RPMI7951 (cell line): ENCODE results near the gene UBE2D1. TPM values are rescaled to one million over a fixed set of nuclear protein-coding genes. Genes with fewer than 3 reads are reported as not detected.
A peak's percentile ranks its signal among the peaks of the same experiment; 100 is the strongest.
"Not testable (repeated sequence)": the region's sequence is repeated elsewhere in the genome, so short reads cannot be mapped to it uniquely, and the experiment has no call there.

Source experiments
- DNase-seq: peaks from one replicate; pipeline ENCODE4 v3.0.0-alpha.2; 2012; ENCODE audit warnings: low read depth
- total RNA-seq: library from RNA; depleted of rRNA; stranded (reverse); fragments of >200 nt; shearing (Covaris generic); gene quantifications from 2 replicates; pipeline ENCODE4 v1.2.3, GENCODE V29; 2014; rRNA removed

The UBE2D1 gene
- total RNA-seq, 1 experiment from 2014 or later, result 21.5 TPM

- DNase-seq, result peak; percentile 21
Observed at GRCh38 chr10:58384095-58384494, 49.3 kb downstream of the UBE2D1 start.

GRCh38 chr10:58384544-58384998 is 49.8 kb downstream of the UBE2D1 start:
- DNase-seq, result no peak

DNA sequence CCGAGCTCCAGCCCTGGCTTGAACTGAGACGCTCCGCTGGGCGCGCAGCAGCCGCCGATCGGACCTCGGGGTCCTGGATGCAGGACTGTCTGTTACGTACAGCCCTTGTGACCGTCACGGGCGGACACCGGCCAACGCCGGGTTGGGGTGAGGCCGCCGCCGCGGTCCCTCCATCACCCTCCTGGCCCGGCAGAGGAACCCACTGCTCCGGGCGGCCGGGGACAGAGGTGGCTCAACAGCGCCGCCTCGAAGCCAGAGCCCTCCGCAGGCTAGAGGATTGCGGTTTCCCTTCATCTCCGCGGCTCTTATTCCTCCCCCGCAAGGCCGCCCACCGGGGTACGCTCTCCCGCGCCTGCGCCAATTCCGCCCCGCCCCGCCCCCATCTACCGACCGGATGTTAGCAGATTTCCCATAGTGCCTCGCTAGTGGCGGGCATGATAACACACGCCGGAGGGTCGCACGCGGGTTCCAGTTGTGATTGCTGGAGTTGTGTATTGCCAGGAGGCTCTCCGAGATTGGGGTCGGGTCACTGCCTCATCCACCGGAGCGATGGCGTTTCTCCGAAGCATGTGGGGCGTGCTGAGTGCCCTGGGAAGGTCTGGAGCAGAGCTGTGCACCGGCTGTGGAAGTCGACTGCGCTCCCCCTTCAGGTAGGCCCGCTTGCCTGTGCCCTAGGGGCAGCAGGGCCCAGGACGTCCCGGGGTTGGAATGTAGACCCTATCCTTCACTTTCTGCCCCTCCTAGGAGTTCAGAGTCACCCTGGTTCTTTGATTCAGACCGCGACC is 50.4 kb downstream of the UBE2D1 start, which contains the start of gene TFAM:
Gene TFAM (plus strand): TSS at position 412 of the 785 bp plus-strand sequence. CDS start 138 bp downstream, at position 550.
- peak; percentile 90 for DNase-seq

DNA sequence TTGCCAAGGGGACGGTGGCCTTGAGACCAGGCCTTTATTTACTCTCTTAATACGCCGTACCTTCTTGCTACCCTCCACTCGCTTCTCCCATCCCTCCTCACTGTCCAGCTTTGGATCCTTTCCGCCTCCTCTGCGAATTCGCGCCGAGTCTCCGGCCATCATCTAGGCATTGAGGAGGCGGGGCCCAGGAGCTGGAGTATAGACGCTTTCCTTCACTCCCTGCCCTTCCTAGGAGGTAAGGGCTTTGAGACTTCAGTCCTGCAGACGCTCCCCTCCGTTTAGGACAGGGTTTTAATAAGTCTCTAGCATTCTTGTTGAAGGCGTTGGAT is 50.9 kb downstream of the UBE2D1 start:
- peak; percentile 42 for DNase-seq

DNA sequence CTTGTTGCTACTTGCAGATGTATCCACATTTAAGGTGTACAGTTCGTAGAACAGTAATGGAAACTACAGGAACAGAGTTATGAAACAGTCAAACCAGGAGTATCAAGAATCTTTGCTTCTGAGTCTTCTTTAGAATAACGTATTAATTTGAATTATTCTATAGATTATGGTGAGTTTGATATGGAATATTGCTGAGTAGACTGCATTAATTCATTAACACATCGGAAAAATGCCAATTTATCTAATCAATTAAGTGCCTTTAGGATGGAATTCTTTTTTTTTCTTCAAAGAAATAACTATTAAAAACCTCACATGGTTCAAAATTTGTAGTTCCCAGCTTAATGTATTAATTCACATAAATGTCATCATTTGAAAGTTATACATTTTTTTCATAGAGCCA is 54.2 kb downstream of the UBE2D1 start:
- no peak for DNase-seq

DNA sequence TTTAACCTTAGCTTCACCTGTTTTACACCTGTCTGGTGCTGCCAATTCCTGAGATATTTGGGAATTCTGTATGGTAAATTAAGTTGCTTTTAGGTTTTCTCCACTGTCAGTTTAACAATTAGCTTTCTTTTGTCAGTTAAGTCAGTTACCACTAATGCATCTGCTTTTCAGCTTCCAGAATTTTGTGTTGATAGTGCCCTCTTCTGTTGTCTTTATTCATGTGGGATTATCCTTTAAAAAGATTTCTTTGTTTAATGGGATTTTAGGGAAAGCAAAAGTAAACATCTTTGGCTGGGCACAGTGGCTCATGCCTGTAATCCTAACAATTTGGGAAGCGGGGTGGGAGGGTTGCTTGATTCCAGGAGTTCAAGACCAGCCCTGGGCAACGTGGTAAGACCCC is 58.5 kb downstream of the UBE2D1 start:
- DNase-seq, result no peak

GRCh38 chr10:58394471-58394870 is 59.7 kb downstream of the UBE2D1 start:
- DNase-seq, result no peak

GRCh38 chr10:58396057-58396456 is 61.3 kb downstream of the UBE2D1 start:
- no peak for DNase-seq

DNA sequence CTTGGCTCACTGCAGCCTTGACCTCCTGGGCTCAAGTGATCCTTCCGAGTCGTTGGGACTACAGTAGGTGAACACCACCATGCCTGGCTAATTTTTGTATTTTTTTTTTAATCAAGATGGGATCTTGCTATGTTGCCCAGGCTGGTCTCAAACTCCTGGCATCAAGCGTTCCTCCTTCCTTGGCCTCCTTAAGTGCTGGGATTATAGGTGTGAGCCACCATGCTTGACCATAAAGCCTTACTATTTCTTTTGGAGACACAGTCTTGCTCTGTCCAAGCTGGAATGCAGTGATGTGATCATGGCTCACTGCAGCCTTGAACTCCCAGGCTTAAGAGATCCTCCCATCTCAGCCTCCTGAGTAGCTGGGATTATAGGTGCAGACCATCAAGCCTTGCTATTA is 63.0 kb downstream of the UBE2D1 start:
- no peak for DNase-seq

DNA sequence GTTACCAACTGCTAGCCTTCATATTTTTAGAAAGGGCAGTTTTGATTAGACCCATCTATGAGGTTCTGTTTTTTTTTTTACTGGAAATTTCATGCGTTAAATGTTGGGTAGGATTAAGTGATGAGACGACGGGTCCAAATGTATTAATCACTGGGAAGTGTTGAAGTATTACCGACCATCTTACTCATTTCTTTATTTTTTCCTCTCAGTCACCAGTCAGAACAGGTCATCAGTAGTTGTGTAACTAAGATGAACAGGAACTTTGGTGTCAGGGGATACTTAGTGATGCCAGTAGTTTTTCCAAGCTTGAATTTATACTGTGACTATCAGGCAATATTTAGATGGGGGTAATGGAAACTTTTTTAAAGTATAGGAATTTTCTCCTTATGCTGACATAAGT is 64.6 kb downstream of the UBE2D1 start:
- no peak for DNase-seq

DNA sequence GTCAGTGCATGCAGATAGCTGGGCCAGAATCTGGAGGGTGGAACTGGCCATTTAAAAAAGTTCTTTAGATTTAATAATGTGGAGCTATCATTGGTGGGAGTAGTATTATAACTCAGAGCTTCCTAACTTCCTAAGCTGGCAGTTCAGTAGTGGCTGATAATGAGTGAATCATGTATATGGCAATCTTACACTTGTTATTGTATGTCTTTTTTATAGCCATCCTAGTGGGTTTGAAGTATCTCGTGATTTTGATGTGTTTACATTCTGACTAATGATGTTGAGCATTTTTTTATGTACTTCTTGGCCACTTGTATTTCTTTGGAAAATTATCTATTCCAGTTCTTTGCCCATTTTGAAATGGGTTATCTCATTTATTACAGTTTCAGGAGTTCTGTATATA is 65.8 kb downstream of the UBE2D1 start:
- no peak for DNase-seq

DNA sequence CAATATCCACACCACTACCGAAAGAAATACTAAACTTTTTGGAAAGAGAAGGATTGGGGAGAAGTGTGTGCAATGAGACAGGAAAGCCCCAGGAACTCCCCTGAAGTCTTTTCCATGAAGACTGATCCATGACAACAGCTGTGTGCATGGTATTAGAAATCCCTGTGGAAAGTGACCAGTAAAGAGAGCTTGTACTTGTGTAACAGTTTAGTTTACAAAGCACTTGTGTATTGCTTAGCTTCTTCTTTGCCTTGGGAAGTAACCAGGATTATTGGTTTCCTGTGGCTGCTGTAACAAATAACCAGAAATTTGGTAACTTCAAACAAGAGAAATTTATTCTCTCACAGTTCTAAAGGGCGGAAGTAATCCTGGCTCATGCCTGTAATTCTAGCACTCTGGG is 69.2 kb downstream of the UBE2D1 start:
- no peak for DNase-seq

DNA sequence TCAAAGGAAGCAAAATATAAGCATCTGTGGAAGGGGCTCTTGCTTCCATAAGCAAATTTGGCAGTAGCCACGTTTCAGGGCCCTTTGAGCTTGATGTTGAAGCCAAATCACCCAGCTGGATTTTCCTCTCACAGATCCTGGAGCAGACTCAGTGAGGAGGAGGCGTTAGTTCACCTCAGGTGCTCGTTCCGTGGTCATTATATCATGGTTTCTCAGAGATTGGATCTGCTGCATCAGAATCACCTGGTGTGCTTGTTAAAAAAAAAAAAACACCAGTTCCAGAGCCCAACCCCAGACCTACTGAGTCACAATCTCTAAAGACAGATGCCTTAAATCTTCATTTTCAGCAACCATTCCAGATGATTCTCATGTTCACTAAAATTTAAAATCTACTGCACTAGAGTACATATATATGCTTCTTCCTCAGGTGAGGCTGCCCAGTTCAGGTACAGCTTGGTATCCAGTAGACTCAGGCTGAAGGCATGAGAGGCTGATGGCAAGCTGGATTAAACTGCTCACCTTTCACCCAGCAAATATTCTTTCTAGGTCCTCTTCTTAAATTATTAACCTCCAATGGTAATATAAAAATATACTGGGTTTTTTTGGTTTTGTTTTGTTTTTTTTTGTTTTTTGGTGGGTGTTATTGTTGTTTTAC is 75.3 kb downstream of the UBE2D1 start:
- DNase-seq, result no peak

DNA sequence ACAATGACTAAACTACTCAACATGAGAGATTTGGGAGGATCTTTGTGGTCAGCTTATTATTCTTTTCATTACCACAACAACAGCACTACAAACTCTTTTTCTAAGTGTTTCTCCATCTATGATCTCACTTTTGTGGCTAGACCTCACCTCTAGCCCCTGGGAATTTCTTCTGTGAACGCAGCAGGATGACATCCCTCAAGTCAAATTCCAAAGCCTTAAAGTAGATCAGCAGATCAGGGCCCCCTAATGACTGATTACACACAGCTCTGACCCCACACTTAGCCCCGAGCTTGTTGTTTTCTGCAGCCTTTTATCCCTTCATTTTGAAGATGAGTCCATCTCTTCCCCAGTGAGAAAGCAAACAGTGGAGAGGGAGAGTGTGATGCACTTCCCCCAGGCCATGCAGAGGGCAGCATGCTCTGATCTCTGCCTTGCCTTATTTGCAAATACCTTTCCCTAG is 77.7 kb downstream of the UBE2D1 start:
- peak; percentile 84 for DNase-seq

DNA sequence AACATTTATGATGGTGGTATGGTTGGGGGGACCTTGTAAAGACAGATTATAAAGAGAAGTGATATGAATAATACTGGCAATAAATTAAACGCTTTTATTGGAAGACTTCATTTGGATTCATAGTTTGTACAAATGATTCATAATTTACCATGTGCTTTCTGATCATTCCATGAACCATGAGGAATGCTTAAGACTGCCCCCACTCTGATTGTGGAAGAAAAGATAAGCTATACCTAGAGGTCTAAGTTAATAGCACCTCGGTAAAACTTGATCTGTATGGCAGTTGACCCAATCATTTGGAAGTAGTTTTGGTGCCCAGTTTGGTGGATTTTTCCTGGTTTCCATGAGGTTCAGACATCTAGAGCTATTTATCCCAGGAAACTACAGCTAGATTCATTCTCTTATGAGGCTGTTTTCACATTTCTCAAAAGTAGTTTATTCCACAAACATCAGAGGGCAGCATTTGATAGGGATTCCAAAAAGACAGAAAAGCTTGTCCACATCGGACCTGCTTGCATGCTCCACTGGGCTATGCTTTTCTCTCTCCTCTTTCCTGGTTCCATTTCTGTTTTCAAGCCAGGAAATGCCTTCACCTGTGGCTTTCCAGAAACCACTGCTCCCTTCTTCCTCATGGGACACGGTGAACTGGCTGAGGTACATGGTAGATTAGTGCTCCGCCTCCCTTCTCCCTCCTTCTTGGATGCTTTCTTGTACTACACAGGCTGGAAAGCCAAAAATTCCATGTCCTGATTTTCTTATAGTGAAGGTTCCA is 79.7 kb downstream of the UBE2D1 start:
- DNase-seq, result peak; percentile 71

GRCh38 chr10:58415757-58416156 is 81.0 kb downstream of the UBE2D1 start:
- no peak for DNase-seq

DNA sequence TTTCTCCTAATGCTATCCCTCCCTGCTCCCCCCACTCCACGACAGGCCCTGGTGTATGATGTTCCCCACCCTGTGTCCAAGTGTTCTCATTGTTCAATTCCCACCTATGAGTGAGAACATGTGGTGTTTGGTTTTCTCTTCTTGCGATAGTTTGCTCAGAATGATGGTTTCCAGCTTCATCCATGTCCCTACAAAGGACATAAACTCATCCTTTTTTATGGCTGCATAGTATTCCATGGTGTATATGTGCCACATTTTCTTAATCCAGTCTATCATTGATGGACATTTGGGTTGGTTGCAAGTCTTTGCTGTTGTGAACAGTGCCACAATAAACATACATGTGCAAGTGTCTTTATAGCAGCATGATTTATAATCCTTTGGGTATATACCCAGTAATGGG is 83.1 kb downstream of the UBE2D1 start:
- not testable (repeated sequence) for DNase-seq

Other genes with a start within 250 kb of the UBE2D1 start
- gene IPMK, start 67.1 kb upstream of the UBE2D1 start, total RNA-seq, result 10.7 and 12.9 TPM in 2 replicates
- gene CISD1, start 65.8 kb upstream of the UBE2D1 start, total RNA-seq, result 52.0 and 54.5 TPM in 2 replicates
- 28.8 and 33.4 TPM in 2 replicates for gene TFAM, start 50.4 kb downstream of the UBE2D1 start, total RNA-seq
- 28.3 and 37.6 TPM in 2 replicates for gene BICC1, start 177.9 kb downstream of the UBE2D1 start, total RNA-seq